PFSK-1 (cell line): ENCODE results near the gene PTDSS2.

Source experiments
- FOXP2 ChIP-seq: optimal IDR thresholded peaks from 2 replicates; pipeline ENCODE3; 2011; ENCODE audit warnings: borderline replicate concordance, control low read depth, inconsistent platforms; ENCODE audit not compliant: insufficient read depth; ENCODE audit errors: extremely low read length, extremely low read depth
- POLR2AphosphoS5 ChIP-seq: IDR thresholded peaks from 2 replicates; pipeline ENCODE4 v1.6.1; 2012; ENCODE audit warnings: low read depth, mild to moderate bottlenecking, control low read depth, low read length, moderate library complexity
- REST ChIP-seq, 2 experiments: IDR thresholded peaks; 2 replicates each; pipeline versions ENCODE4 v1.6.1 to v1.8.0; 2011 to 2012; ENCODE audit warnings: low read depth in 2 of 2, low read length in 2 of 2, control low read depth in 1 of 2, inconsistent platforms in 1 of 2, mild to moderate bottlenecking in 1 of 2, moderate library complexity in 1 of 2; ENCODE audit not compliant: insufficient read depth in 1 of 2
- SIN3A ChIP-seq: IDR thresholded peaks from 2 replicates; pipeline ENCODE4 v1.6.1; 2012; ENCODE audit warnings: mild to moderate bottlenecking, low read length, moderate library complexity, borderline replicate concordance; ENCODE audit not compliant: insufficient read depth
- TAF1 ChIP-seq: IDR thresholded peaks from 2 replicates; pipeline ENCODE4 v1.6.1; 2012; ENCODE audit warnings: low read length, control low read depth, borderline replicate concordance; ENCODE audit not compliant: insufficient read depth

The PTDSS2 gene

GRCh38 chr11:442611-443081, 7.4 kb upstream of the PTDSS2 start:
- TF ChIP-seq REST (IDR thresholded peaks at IDR 0.05; ENCODE audit: insufficient read depth in 1 of 2, low read depth in 2 of 2, low read length in 2 of 2) (no peak), SIN3A (no peak), FOXP2 (no peak), POLR2AphosphoS5 (no peak), TAF1 (no peak)

- TF ChIP-seq SIN3A (no peak), REST (IDR thresholded peaks at IDR 0.05; ENCODE audit: insufficient read depth in 1 of 2, low read depth in 2 of 2, low read length in 2 of 2) (no peak), FOXP2 (no peak), POLR2AphosphoS5 (no peak), TAF1 (no peak)
These were observed 6.4 kb upstream of the PTDSS2 start for GRCh38 chr11:443542-444199.

- no peak for TF ChIP-seq FOXP2
- TF ChIP-seq SIN3A: no peak
- TF ChIP-seq TAF1: no peak
- TF ChIP-seq REST (IDR thresholded peaks at IDR 0.05; ENCODE audit: insufficient read depth in 1 of 2, low read depth in 2 of 2, low read length in 2 of 2): no peak
- TF ChIP-seq POLR2AphosphoS5: no peak
These were observed 5.5 kb upstream of the PTDSS2 start for GRCh38 chr11:444396-445144.

GRCh38 chr11:445765-446588, 4.1 kb upstream of the PTDSS2 start:
- TF ChIP-seq POLR2AphosphoS5 (no peak), REST (IDR thresholded peaks at IDR 0.05; ENCODE audit: insufficient read depth in 1 of 2, low read depth in 2 of 2, low read length in 2 of 2) (no peak), SIN3A (no peak), TAF1 (no peak), FOXP2 (no peak)
